Karpas-422 (cell line): ENCODE results near the gene RSBN1. TPM values are rescaled to one million over a fixed set of nuclear protein-coding genes. Genes with fewer than 3 reads are reported as not detected.

ENCODE experiments used
- DNase-seq: peaks from one replicate; pipeline ENCODE4 v3.0.0-alpha.2; 2015
- H2AFZ ChIP-seq: fragments of 200-600 bp; sonication (generic); 2 replicates; pipeline ENCODE4 v1.6.1; 2014; ENCODE audit warnings: antibody characterized with exemption, low read length, mixed read lengths
- H3K27ac ChIP-seq: fragments of 200-600 bp; sonication (generic); 2 replicates; pipeline ENCODE4 v1.5.1; 2014; ENCODE audit warnings: mild to moderate bottlenecking, low read length, moderate library complexity
- H3K27me3 ChIP-seq: fragments of 200-600 bp; sonication (generic); 2 replicates; pipeline ENCODE4 v1.6.1; 2014; ENCODE audit warnings: low read length, mixed read lengths
- H3K36me3 ChIP-seq: fragments of 200-600 bp; sonication (generic); 2 replicates; pipeline ENCODE4 v1.6.1; 2014; ENCODE audit warnings: low read length, mixed read lengths; ENCODE audit not compliant: insufficient read depth
- H3K4me1 ChIP-seq: fragments of 200-600 bp; sonication (generic); 2 replicates; pipeline ENCODE4 v1.6.1; 2014; ENCODE audit warnings: mild to moderate bottlenecking, low read length, mixed read lengths
- H3K4me2 ChIP-seq: fragments of 200-600 bp; sonication (generic); 2 replicates; pipeline ENCODE4 v1.6.1; 2014; ENCODE audit warnings: low read length, low read depth, mild to moderate bottlenecking; ENCODE audit not compliant: poor library complexity, severe bottlenecking
- H3K4me3 ChIP-seq: fragments of 200-600 bp; sonication (generic); 2 replicates; pipeline ENCODE4 v1.5.1; 2014; ENCODE audit warnings: mild to moderate bottlenecking, antibody characterized with exemption, low read length, mixed read lengths
- H3K79me2 ChIP-seq: fragments of 200-600 bp; sonication (generic); 2 replicates; pipeline ENCODE4 v1.6.1; 2014; ENCODE audit warnings: mild to moderate bottlenecking, low read length, mixed read lengths
- H3K9ac ChIP-seq: fragments of 200-600 bp; sonication (generic); 2 replicates; pipeline ENCODE4 v1.6.0; 2014; ENCODE audit warnings: low read length
- H3K9me2 ChIP-seq: fragments of 200-600 bp; sonication (generic), shearing (Covaris generic); replicated peaks from 2 replicates; pipeline ENCODE4 v1.6.0; 2014; ENCODE audit warnings: mild to moderate bottlenecking, low read length, moderate library complexity; ENCODE audit not compliant: insufficient read depth
- H3K9me3 ChIP-seq: fragments of 300-700, 200-600 bp; sonication (generic); 2 replicates; pipeline ENCODE4 v1.6.1; 2014; ENCODE audit warnings: low read length, mixed read lengths
- H4K20me1 ChIP-seq: fragments of 200-600 bp; sonication (generic); 2 replicates; pipeline ENCODE4 v1.6.1; 2014; ENCODE audit warnings: mild to moderate bottlenecking, antibody characterized with exemption, low read length, low read depth; ENCODE audit not compliant: insufficient read depth
- total RNA-seq: library from RNA; depleted of rRNA; stranded (reverse); fragments of >200 nt; shearing (Covaris generic); gene quantifications from 2 replicates; pipeline ENCODE4 v1.2.3, GENCODE V29; 2014; ENCODE audit warnings: low replicate concordance

The RSBN1 gene
- total RNA-seq, 1 experiment from 2014 or later: 23.2 TPM

DNA sequence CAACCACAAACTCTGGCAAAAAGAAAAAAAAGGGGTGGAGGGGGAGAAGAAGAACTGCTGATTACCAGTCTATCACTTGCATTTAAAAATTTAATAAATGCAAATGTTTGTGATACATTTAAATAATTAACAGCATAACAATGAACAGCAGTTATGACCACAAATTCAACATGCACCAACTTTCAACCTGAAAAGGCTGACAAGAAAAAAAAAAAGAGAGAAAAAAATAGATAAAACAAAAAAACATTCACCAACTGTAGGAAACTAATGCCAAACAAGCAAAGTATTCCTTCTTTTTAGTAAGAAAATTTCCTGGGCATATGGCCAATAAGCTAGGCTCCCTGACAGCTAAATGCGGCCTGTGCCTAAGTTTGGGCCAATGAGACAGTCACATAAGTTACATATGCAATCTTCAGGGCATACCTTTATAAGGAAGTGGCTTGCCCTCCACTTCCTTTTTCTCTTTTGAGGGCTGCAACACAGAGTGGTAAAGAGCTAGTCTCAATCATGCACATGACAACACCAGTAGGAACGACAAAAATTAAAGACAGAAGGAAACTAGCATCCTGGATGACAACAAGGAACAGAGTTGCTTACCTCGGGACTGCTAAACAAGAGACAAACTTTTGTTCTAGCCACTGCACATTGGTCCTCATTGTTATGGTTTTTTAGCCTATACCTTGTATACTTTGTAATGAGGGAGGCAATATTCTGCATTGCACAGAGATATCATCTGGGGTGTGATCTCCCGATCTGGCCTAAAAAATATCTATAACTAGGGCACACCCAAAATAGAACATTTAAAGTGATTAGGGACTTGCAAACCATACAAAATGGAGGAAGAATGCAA, 28.8 kb downstream of the RSBN1 start:
- Histone ChIP-seq H3K4me1 (peaks cover 48% of the 10 kb centered on the region), H3K4me2 (peak overlapping the region; percentile 15)

DNA sequence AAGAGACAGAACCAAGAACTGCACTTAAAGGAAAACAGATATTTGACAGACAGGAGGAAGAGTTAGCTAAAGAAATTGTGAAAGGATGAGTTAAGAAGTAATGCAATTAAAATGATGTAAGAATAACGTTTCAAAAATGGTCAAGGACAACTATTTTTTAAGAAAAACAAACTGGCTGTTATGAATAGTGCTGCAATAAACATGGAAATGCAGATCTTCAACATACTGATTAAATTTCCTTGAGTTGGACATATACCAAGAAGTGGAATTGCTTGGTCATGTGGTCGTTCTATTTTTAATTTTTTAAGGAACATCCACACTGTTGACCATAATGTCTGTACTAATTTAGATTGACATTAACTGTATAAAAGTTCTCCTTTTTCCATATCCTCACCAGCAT, 29.9 kb downstream of the RSBN1 start:
- H3K9ac ChIP-seq: no peak overlapping the region
- no peak for DNase-seq
- no peak overlapping the region for H2AFZ ChIP-seq
- H3K27ac ChIP-seq: no peak overlapping the region
- H3K9me3 ChIP-seq: no peaks in the 10 kb centered on the region
- no peaks in the 10 kb centered on the region for H3K27me3 ChIP-seq
- H3K4me3 ChIP-seq: no peak overlapping the region
- H4K20me1 ChIP-seq: no peaks in the 10 kb centered on the region
- H3K9me2 ChIP-seq: no peaks in the 10 kb centered on the region
- H3K79me2 ChIP-seq: peaks cover 87% of the 10 kb centered on the region
- peaks cover 48% of the 10 kb centered on the region for H3K4me1 ChIP-seq
- H3K4me2 ChIP-seq: no peak overlapping the region
- no peaks in the 10 kb centered on the region for H3K36me3 ChIP-seq

More for the DNA sequence above, 28.8 kb downstream of the RSBN1 start:
- peak overlapping the region; percentile 29; the same call in 1 of the 2 replicates for H3K27ac ChIP-seq
- H3K79me2 ChIP-seq: peaks cover 96% of the 10 kb centered on the region
- no peaks in the 10 kb centered on the region for H3K9me3 ChIP-seq
- no peaks in the 10 kb centered on the region for H3K36me3 ChIP-seq
- DNase-seq: peak; percentile 76
- H3K27me3 ChIP-seq: no peaks in the 10 kb centered on the region
- no peaks in the 10 kb centered on the region for H4K20me1 ChIP-seq
- H2AFZ ChIP-seq: no peak overlapping the region
- H3K9ac ChIP-seq: no peak overlapping the region
- no peaks in the 10 kb centered on the region for H3K9me2 ChIP-seq
- no peak overlapping the region for H3K4me3 ChIP-seq

DNA sequence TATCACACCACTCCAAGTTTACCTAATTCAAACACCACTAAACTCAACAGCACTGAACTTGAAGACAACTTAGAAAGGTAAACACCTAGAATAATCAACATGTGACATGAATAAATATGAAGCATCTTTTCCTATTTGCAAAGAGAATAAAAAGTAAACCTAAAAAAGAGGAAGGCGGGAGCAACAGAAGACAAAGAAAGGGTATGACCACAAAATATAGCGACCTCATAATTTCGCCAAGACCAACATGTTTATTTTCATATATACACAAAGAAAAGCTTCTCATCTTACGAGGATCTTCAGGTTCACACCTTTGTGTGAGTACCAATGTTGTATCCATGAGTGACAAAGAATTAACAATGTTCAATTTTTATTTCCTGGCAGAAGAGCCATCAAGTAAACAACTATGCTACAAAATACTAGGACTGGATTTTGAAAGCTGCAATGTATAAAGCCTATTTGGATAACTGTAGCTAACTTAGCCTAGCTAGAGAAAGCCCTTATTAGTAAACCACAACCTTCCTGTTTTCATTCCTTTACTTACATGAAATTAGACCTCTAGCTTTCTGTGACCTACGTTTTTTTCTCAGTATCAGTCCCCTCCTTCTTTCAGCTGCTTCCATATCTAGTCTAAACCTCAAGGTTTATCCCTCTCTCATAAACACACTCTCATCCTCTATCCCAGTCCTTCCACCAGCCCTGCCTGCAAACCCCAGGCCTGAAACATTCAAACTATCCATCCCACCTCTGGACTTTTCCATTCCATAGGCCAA, 31.7 kb downstream of the RSBN1 start:
- Histone ChIP-seq H3K4me1 (peaks cover 40% of the 10 kb centered on the region), H3K9me2 (no peaks in the 10 kb centered on the region), H3K36me3 (peaks cover 3% of the 10 kb centered on the region; the same call in 1 of the 2 replicates), H3K4me3 (no peak overlapping the region), H2AFZ (no peak overlapping the region), H3K9me3 (no peaks in the 10 kb centered on the region), H3K27ac (no peak overlapping the region), H3K27me3 (no peaks in the 10 kb centered on the region), H4K20me1 (no peaks in the 10 kb centered on the region), H3K4me2 (no peak overlapping the region), H3K79me2 (peaks cover 70% of the 10 kb centered on the region), H3K9ac (no peak overlapping the region)
- DNase-seq: no peak

DNA sequence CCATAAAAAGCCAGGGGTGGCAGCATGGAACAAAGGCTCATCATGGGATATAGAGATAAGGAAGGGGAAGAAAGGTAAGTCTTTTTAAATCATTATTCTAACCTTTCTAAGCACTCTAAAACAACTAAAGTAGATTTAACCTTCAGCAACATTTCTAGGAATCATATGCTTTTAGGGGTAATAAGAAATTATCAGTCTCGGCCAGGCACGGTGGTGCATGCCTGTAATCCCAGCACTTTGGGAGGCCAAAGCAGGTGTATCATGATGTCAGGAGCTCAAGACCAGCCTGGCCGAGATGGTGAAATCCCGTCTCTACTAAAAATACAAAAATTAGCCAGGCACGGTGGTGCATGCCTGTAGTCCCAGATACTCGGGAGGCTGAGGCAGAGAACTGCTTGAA, 32.7 kb downstream of the RSBN1 start:
- no peak overlapping the region for H3K9ac ChIP-seq
- H3K36me3 ChIP-seq: peaks cover 3% of the 10 kb centered on the region; the same call in 1 of the 2 replicates
- no peaks in the 10 kb centered on the region for H3K9me3 ChIP-seq
- H3K4me2 ChIP-seq: no peak overlapping the region
- H2AFZ ChIP-seq: no peak overlapping the region
- DNase-seq: no peak
- no peaks in the 10 kb centered on the region for H4K20me1 ChIP-seq
- H3K4me3 ChIP-seq: no peak overlapping the region
- no peak overlapping the region for H3K27ac ChIP-seq
- H3K79me2 ChIP-seq: peaks cover 63% of the 10 kb centered on the region
- peaks cover 39% of the 10 kb centered on the region for H3K4me1 ChIP-seq
- H3K27me3 ChIP-seq: no peaks in the 10 kb centered on the region
- H3K9me2 ChIP-seq: no peaks in the 10 kb centered on the region

DNA sequence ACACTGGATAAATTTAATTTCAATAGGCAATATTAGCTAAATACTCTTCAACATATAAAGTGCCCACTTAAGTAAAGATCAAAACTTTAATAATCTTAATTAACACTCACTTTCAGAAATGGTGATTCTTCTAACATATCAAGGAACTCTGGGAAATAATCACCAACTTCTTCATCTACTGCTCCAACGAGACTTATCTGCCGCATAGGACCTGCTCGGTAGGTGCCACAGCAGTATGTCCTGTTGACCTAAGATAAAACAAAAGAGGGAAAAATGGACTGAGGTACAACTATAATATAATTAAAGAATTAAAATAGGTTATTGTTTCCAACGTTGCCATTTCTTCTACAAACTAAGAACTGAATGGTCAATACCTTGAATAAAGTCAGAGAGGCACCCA, 34.7 kb downstream of the RSBN1 start:
- no peaks in the 10 kb centered on the region for H3K27me3 ChIP-seq
- H3K9me2 ChIP-seq: no peaks in the 10 kb centered on the region
- no peak overlapping the region for H3K27ac ChIP-seq
- H4K20me1 ChIP-seq: no peaks in the 10 kb centered on the region
- H3K4me1 ChIP-seq: peaks cover 27% of the 10 kb centered on the region
- no peak overlapping the region for H2AFZ ChIP-seq
- no peaks in the 10 kb centered on the region for H3K9me3 ChIP-seq
- peaks cover 3% of the 10 kb centered on the region; the same call in 1 of the 2 replicates for H3K36me3 ChIP-seq
- H3K4me2 ChIP-seq: no peak overlapping the region
- DNase-seq: no peak
- peaks cover 50% of the 10 kb centered on the region for H3K79me2 ChIP-seq
- no peak overlapping the region for H3K9ac ChIP-seq
- no peak overlapping the region for H3K4me3 ChIP-seq

DNA sequence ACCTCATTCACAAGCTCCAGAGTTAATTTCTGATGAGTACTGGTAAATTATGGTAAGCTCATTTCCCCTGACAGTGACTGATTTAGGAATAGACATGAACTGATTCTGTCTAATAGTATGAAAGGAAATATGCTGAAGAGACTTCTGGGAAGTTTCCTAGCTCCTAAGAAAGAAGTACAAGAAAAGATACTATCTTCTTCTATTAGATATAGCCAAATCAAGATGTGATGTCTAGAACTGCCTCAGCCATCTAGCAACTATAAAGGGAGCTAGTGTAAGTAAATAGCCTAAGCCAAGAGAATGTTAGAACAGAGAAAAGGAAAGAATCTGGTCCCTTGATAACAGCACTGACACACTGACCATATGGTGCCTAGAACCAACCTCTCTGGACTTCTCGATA, 42.2 kb downstream of the RSBN1 start:
- no peak overlapping the region for H3K9ac ChIP-seq
- H3K9me3 ChIP-seq: no peaks in the 10 kb centered on the region
- peak overlapping the region; percentile 7 for H3K4me2 ChIP-seq
- H3K4me1 ChIP-seq: peaks cover 34% of the 10 kb centered on the region
- H4K20me1 ChIP-seq: no peaks in the 10 kb centered on the region
- peaks cover 13% of the 10 kb centered on the region for H3K36me3 ChIP-seq
- no peak overlapping the region for H3K27ac ChIP-seq
- H3K4me3 ChIP-seq: no peak overlapping the region
- no peaks in the 10 kb centered on the region for H3K9me2 ChIP-seq
- DNase-seq: no peak
- H3K27me3 ChIP-seq: no peaks in the 10 kb centered on the region
- H3K79me2 ChIP-seq: peaks cover 38% of the 10 kb centered on the region
- no peak overlapping the region for H2AFZ ChIP-seq

DNA sequence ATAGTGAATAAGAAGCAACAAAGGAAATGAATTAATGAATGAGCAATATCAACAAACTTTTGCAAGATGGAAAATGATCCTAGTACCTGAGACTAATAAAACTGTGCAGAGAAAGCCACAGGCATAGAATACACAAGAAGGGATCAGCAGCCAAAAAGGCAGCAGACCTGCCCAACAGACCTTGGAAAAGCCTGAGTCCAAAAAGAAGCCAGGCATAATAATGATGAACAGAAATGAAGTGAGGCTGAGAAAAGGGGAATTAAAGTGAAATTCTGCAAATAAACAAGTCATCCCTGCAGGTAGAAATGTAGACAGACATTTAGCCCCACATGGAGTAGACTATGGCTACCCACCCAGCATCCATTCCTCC, 42.7 kb downstream of the RSBN1 start:
- Histone ChIP-seq H3K9ac (no peak overlapping the region), H4K20me1 (no peaks in the 10 kb centered on the region), H3K9me2 (no peaks in the 10 kb centered on the region), H2AFZ (no peak overlapping the region), H3K9me3 (no peaks in the 10 kb centered on the region), H3K4me2 (peak overlapping the region; percentile 7), H3K36me3 (peaks cover 13% of the 10 kb centered on the region), H3K79me2 (peaks cover 38% of the 10 kb centered on the region), H3K4me1 (peaks cover 34% of the 10 kb centered on the region), H3K27me3 (no peaks in the 10 kb centered on the region), H3K4me3 (no peak overlapping the region), H3K27ac (no peak overlapping the region)
- no peak for DNase-seq

DNA sequence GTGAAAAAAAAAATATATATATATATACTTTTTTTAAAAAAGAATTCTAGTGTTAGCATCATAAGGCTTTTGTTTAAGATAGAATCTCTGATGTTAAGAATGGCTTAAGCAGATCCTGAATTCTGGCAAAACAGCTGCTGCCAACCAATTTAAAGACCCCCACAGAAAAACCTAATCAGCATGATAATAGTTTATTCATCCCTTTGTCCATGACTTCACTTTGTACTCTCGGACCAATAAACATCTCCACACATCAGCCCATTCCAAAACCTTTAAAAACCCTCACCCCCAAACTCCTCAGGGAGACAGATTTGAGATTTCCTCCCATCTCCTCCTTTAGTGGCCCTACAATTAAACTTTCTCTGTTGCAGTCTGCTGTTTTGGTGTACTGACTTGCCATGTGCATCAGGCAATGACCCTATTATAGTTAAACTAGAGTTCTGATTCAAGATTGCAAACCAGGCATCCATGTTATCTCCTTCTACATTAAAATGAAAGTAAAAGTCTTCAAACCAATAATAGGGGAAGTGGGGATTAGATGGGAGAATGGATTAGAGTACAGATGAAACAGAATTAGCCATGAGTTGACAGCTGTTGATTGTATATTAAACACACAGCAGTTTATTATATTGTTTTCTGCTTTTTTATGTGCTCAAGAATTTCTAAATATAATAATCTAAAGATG, 43.2 kb downstream of the RSBN1 start:
- peaks cover 13% of the 10 kb centered on the region for H3K36me3 ChIP-seq

More for the DNA sequence above, 43.2 kb downstream of the RSBN1 start:
- no peak overlapping the region for H3K9ac ChIP-seq
- H3K4me3 ChIP-seq: no peak overlapping the region
- no peaks in the 10 kb centered on the region for H3K9me3 ChIP-seq
- H3K4me2 ChIP-seq: peak overlapping the region; percentile 7
- H3K79me2 ChIP-seq: peaks cover 37% of the 10 kb centered on the region
- DNase-seq: no peak
- no peaks in the 10 kb centered on the region for H4K20me1 ChIP-seq
- no peaks in the 10 kb centered on the region for H3K27me3 ChIP-seq
- H3K27ac ChIP-seq: no peak overlapping the region
- peaks cover 34% of the 10 kb centered on the region for H3K4me1 ChIP-seq
- H2AFZ ChIP-seq: no peak overlapping the region
- H3K9me2 ChIP-seq: no peaks in the 10 kb centered on the region
